H1 (cell line): ENCODE data around the gene TMEM114. TPM values are rescaled to one million over a fixed set of nuclear protein-coding genes. Genes with fewer than 3 reads are reported as not detected.

Experiments
- polyA plus RNA-seq, 7 experiments: library from polyadenylated mRNA; depleted of rRNA in 3 of 7; stranded (reverse) in 5 of 7; unstranded in 2 of 7; fragments of >200 nt in 5 of 7; fragments of 200-250 nt in 2 of 7; gene quantifications; 1 replicate in 5 of 7; 2 replicates in 1 of 7; 4 replicates in 1 of 7; pipeline versions ENCODE4 v1.2.1 to v1.2.3, GENCODE V29; 2011 to 2013; ENCODE audit warnings: missing spikeins in 2 of 7, mixed read lengths in 2 of 7
- total RNA-seq: library from RNA; stranded (reverse); fragmentation: NEBNext Ultra II Directional; extraction: Animal tissue kit (Norgen Biotek cat#: 25700); gene quantifications from 2 replicates; pipeline ENCODE4 v1.2.1, GENCODE V29; 2021
- TF ChIP-seq, protein P1 (sequence below): IDR thresholded peaks from 2 replicates; pipeline ENCODE4 v1.6.1; 2011; ENCODE audit warnings: low read length, improper control_type of control experiment

TMEM114 gene
- total and polyA plus RNA-seq, 2 of the 8 experiments (the other 6 are each of a cell fraction or from before 2014, with no cell fraction given): 1.6 to 2.9 TPM

GRCh38 chr16:8561496-8561895 lies 28.8 kb downstream of the TMEM114 start (continued):
- TF ChIP-seq, protein P1, sequence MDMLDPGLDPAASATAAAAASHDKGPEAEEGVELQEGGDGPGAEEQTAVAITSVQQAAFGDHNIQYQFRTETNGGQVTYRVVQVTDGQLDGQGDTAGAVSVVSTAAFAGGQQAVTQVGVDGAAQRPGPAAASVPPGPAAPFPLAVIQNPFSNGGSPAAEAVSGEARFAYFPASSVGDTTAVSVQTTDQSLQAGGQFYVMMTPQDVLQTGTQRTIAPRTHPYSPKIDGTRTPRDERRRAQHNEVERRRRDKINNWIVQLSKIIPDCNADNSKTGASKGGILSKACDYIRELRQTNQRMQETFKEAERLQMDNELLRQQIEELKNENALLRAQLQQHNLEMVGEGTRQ: no peak
